CD1c-positive myeloid dendritic cell (primary cell): ENCODE results near the gene SUN1.
A peak's percentile ranks its signal among the peaks of the same experiment; 100 is the strongest.
"Not testable (repeated sequence)": the region's sequence is repeated elsewhere in the genome, so short reads cannot be mapped to it uniquely, and the experiment has no call there.

Experiments used
- DNase-seq: peaks from one replicate; pipeline ENCODE4 v3.0.0-alpha.2; 2016; ENCODE audit errors: extremely low spot score

Gene SUN1

DNA sequence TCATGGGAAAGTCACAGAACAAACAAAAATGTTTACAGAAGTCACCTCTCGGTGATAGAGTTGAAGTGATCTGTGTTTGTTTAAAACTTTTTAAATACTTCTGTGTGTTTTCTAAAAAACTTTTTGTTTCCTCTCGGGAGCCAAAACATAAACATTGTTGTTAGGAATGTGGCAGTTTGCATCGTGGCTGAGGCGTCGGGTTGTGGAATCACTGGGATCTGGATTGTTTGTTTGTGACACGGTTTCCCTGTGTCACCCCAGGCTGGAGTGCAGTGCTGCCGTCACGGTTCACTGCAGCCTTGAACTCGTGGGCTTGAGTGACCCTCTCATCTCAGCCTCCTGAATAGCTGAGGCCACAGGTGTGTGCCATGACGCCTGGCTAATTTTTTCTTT, 29.0 kb upstream of the SUN1 start:
- DNase-seq: no peak

DNA sequence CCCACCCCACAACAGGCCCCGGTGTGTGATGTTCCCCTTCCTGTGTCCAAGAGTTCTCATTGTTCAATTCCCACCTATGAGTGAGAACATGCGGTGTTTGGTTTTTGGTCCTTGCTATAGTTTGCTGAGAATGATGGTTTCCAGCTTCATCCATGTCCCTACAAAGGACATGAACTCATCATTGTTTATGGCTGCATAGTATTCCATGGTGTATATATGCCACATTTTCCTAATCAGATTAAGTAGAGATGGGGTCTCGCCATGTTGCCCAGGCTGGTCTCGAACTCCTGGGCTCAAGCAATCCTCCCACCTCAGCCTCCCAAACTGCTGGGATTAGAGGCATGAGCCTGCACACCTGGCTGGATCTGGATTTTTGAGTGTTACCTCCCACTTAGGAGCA, 28.5 kb upstream of the SUN1 start:
- DNase-seq: not testable (repeated sequence)

DNA sequence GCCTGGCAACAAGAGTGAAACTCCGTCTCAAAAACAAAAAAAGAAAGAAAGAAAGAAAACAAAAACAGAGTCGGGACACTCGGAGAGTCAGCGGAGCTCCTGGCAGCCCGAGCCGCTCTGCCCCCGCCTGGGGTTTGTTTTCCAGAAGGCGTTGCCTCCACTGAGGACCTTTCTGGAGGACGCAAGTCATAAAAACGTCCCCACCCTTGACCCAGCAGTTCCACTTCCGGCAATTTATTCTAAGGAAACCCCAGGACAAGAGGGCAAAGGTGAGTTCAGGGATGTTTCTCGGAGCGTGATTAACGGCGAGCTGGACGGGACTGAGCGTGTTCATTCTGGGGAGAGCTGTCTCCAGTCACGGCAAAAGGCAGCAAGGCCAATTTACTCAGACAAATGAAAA, 27.0 kb upstream of the SUN1 start:
- peak; percentile 6 for DNase-seq

DNA sequence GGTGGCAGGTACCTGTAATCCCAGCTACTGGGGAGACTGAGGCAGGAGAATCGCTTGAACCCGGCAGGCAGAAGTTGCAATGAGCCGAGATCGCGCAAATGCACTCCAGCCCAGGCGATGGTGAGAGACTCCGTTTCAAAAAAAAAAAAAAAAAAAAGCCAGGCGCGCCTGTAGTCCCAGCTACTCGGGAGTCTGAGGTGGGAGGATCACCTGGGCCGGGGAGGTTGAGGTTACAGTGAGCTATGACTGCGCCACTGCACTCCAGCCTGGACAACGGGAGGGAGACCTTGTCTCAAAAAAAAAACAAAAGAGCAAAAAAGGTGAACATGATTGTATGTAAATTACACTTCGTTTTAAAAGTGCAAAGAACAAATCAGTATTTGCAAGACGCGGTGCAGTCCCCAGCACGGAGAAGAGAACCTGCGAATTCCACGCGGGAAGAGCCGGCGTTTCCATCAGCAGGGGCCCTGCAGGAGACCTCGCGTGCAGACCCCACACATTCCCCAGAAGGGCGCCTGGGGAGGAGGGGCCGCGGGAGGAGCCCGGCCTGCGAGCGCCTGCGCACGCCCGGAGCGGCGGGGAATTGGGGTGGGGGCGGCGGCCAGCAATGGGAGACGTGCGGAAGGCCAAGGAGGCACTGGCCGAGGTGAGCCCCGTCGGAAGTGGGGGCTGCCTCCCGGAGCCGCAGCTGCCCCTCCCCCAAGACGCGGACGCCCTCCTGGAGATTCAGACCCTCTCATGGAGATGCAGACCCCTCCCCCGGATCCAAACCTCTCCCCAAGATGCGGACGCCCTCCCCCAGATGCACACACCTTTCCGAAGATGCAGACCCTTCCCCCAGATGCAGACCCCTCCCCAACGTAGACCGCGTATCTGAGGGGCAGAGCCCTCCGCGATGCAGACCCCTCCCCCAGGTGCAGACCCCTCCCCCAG, 16.7 kb upstream of the SUN1 start:
- DNase-seq: no peak

DNA sequence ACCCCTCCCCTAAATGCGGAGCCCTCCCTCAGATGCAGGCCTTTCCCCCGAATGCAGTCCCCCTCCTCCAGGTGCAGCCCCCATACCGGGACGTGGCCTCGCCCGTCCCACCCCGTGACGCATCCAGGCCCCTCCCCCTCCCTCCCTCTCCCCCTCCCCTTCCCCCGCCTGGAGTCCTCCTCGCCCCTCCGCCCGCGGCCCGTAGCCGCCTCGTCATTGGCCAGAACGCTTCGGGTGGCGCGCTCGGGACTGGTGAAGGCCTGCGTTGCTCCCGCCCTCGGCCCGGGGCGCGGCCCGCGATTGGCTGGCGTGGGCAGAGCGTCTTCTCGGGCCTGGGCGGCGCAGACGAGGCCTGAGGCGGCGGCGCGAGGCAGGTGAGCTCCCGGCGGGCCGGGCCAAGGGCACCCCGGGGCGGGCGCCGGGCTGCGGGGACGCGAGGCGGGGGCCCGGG, 16.0 kb upstream of the SUN1 start:
- peak; percentile 97 for DNase-seq

DNA sequence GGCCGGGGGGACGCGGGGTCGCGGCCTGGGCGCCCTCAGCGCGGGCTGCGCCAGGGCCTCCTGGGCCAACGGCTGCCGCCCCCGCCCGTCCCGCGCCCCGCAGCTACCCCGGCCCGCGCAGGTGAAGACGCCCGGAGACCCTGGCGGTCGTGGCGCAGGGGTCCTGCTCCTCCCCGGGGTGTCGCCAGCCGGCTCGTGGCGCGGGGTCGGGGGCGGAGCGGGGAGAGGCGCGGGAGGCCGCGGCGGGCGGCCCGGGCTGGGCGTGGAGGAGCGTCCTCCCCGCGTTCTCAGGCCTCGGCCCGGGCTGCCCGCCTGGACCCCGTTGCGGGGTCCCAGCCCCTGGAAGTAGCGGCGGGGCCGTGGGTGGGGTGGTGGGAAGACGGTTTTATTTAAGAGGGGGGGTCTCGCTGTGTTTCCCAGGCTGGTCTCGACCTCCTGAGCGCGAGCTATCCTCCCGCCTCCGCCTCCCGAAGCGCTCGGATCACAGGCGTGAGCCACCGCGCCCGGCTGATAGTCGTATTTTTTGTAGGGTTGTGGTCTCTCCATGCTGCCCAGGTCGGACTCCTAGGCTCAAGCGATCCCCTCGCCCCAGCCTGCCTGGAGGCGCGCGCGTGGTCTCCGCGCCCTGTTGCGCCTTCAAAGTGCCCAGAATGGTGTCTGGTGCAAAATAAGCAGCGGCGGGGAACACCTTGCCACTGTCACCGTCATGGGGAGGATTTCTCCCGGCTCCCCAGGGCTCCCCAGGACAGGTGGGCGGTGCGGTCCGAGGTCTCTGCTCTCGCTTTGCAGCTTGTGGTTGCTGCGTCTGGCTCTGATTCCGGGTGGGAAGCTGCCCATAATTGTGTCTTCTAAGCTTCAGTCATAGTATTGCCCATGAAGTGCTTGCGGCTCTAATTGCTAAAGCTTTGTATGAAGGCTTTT, 15.3 kb upstream of the SUN1 start:
- peak; percentile 38 for DNase-seq

DNA sequence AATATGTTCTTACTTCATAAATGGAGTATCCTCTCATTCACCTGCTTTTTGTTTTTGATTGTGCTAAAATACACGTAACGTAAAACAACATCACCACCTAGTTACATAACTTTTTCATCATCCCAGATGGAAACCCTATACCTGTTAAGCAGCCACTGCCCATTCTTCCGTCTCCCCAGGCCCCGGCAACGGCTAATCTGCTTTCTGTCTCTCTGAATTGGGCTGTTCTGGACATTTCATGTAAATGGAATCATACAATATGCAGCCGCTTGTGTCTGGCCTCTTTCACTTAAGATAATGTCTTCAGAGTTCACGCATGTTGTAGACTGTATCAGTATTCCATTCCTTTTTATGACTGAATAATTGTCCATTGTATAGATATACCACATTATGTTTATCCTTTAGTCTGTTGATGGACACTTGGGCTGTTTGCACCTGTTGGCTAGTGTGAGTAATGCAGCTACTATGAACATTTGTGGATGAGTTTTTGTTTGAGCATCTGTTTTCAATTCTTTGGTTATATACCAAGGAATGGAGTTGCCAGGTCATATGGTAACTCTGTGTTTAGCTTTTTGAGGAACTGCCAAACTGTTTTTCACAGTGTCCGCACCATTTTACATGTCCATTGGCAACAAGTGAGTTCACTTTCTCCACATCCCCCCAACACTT, 14.1 kb upstream of the SUN1 start:
- DNase-seq: peak; percentile 35

DNA sequence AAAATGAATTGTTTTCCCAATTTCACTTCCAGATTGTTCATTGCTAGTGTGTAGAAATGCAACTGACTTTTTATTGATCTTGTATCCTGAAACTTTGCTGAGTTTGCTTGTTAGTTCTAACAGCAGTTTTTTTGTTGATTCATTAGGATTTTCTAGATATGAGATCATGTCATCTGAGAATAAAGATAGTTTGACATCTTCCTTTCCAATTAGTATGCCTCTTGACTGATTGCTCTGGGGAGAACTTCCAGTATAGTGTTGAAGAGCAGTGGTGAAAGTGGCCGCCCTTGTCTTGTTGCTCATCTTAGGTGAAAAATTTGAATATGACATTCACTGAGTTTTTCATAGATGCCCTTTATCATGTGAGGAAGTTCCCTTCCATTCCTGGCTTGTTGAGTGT, 11.9 kb upstream of the SUN1 start:
- DNase-seq: no peak

DNA sequence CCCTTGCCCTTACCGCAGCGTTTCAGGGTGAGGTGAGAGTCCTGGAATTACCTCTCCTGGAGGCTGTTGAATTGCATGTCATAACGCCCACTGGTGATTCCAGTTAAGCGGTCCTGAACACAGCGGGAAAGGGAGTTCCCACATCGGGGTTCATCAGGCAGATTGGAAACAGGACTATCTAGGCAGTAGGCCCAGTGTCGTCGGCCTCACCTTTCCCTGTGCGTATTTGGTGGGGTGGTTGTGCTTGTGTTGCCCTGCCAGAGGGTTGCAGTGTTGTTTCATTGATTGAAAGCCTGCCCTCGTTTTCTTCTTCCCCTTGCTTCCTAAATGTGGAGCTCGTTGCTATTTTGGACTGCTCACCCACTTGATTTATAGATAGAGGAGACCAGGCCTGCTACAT, 10.6 kb upstream of the SUN1 start:
- DNase-seq: no peak

DNA sequence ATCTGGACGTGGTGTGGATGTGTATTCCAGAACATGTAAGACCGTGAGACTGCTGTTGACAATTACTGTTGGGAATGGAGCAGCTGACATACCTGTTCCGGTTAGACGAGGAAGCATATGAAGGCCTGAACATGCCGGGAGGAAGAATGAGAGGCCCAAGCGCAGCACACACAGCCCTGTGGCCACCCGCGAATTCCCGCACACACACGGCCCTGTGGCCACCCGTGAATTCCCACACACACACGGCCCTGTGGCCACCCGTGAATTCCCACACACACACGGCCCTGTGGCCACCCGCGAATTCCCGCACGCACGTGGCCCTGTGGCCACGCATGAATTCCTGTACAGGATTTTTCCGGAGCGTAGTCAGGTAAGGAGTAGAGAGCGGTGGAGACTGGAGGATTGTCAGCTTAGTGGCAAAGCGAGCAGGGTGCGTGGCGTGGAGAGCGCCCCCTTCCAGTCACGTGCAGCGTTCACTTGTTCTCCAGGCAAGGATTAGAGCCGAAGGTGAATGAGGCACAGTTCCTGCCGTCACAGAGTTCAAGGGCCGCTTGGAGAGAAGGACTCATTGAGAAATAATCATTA, 9.5 kb upstream of the SUN1 start:
- DNase-seq: no peak

DNA sequence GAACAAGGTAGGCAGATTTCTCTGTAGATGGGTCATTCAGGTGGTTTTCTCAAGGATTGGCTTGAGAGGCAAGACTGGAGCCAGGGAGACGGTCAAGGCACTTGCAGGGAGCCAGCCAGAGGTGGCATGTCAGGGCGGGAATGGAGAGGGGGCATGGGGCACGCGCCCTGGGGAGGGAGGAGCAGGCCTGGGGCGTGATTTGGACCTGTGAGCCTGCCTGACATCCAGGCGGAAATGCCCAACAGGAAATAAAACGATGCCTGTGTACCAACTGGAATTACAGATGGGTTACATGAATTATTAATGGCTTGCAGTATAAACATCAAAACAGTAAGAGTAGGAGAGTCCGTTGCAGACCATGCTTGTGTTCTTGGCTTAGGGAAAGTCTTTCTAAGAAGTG, 8.6 kb upstream of the SUN1 start:
- DNase-seq: no peak

DNA sequence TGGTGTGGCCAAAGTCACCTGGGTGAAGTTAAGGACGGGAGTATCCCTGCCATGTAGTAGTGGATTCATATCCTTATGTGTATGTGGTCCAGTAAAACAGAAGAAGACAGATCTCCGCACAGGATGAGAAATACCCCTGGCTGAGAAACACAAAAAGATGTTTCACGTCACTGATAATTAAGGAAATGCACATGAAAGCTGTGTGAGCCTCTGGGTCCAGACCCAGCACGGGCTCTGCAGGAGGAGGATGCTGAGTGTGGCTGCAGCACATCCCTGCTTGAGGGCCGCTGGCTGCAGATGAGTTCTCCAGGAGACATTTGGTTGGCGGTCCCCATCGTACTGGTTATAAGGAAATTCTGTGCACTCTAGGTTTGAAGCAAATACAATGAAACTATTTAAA, 8.2 kb upstream of the SUN1 start:
- no peak for DNase-seq

DNA sequence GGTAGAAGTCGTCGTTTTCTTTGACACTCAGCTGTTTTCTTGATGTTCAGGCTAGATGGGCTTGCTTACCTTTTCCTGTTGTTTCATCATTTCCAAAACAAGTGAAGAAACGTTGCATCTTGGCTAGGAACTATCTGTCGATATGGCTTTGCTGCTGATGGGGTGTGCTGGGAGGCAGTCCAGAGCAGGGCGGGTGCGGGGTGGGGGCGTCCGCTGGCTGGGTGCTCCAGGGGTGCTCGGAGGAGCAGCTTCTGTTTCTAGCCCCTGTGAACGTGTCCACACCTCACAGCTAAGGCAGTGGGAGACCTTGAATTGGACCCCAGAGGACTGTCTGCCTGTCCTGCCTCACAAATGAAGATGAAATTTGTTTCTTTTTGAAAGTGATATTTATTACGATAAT, 7.6 kb upstream of the SUN1 start:
- DNase-seq: no peak

DNA sequence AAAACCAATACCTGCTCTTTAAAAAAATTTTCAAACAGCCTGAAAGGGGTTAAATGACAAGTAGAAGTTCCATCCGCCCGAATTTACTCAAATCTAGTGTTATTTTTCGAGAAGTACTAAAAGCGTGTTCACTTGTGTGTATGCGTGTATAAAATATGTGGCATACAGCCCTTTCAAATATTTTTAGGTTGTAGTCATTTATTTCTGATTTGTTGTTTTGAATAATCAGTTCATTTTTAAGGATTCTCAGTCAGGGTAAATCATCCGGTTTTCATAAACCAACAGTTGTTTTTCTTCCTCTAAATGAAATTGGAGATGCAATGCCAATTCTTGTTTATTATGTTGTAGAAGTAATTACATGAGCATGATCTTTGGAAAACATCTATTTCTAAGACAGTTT, 6.9 kb upstream of the SUN1 start:
- DNase-seq: no peak

DNA sequence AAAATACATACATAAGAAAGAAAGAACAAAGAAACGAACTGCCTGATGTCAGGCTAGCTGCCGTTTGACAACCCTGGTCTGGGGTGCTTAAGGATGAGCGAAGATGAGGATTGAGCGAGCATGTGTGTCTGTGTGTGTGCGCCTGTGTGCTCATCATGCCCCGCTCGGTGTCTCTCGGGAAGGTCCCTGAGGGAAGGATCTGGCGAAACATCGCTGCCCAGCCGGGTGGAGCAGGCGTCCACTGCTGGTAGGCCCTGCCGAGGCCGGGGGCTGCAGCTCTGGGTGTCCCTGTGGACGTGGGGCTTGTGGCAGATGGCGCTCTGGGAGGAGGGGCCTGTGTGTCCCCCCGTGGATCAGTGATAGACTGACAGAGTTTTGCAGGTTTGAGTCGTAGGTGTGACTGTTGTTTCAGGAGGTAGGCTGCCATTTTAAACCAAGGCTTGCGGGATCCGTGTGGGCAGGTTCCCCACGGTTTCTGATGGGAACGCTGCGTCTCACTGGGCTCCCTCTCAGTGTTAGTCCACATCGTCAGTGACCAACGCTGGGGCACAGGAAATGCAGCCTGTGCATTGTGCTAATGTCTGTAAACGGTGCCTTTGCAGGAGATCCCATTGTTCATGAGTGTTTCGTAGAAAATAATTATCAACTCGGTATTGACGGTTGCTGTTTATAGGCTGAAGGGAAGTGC, 5.9 kb upstream of the SUN1 start:
- DNase-seq: no peak

DNA sequence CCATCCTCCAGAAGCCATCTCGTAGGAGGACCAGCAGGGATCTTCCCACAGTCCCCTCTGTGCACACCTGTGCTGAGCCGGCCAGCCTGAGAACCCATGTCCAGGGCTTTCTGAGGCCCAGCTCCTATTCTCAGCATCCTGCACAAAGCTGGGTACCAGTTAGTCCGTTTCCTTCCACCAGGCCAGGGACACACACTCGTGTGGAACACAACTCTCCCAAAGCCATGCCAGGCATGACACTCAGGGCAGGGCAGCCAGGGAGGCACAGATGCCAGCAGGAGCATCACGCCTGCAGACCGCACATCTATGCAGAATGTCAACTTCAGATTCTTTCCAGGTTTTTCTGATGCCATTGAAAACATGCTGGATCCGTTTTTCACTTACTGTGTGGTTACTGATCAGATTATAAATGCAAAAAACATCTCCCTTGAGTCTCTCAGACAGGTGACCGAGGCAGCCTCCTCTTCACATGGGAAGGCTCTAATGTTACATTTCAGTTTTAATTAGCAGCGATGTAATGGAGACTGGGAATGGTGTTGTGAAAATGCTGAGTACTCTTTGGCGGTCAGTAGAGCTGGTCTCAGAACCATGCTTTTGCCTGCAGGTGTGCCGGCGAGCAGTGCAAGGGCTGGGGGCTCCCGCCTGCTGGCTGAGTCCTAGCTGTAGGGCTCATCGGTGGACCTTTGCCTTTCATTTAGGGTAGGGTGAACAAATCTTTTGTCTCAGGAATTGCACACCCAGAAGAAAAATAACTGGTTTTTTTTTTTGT, 3.3 kb upstream of the SUN1 start:
- no peak for DNase-seq

DNA sequence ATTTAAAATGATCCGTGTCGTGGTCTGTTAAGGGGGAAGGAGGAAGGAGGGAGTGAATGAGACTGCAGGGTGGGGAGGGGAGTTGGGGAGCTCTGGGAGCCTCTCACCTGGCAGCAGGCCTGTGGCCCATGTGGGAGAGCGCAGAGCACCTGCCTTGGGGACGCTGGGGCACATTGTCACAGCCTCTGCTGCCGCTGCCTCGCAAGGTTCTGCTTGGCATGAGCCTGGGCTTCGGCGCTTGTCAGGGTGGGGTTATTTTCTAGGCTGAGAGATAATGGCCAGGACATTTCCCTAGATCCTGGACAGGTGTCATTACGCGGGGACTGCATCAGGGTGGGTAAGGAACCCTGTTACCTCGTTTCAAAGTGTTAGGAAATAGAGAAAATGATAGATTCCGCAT, 2.2 kb upstream of the SUN1 start:
- DNase-seq: no peak

DNA sequence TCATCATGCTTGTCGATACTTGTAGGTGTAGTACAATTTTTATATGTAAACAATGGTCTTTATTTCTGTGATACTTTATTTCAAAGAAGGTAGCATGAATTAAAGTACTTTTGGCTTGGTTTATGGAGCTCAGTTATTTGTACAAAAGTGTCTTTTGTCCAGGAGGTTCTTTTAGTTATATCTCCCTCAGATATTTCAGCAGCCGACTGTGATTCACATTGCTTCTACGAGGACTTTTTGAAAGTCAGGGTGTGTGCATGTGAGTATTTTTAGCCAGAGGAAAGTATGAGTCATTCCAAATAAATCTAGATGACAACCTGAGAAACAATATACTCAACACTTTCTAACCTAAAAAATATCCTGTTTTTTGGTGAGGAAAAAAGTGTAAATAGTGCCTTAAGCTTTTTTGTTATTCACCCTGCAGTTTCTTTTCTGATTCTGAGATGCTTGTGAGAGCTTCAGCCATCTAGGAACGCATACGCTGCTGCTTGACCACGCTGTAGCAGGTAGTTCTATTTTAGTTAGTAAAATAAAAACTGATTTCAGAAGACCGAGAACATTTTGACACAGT, 595 bp upstream of the SUN1 start:
- peak; percentile 9 for DNase-seq

DNA sequence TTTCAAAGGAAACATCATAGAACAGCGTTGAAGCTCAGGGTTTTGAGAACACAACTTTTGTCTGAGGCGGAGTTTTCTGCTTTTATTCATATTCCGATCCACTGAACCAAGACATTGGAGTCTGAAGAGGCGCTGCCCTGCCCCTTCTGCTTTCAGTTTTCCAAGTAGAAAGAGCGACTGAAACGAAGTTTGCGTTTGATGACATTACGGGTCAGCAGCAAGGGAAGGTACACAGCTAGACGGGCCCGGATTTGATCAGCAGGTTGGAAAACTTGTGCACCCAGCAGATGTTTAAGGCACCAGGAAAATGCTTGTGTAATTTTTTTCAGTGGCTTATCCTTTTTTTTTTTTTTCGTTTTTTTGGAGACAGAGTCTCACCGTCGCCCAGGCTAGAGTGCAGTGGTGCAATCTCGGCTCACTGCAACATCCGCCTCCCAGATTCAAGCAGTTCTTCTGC, 720 bp downstream of the SUN1 start:
- DNase-seq: no peak
